ENCODE data around the gene NCL.
"Not testable (repeated sequence)": the region's sequence is repeated elsewhere in the genome, so short reads cannot be mapped to it uniquely, and the experiment has no call there.

The NCL gene

GRCh38 chr2:231430437-231430836, 33.8 kb downstream of the NCL start:
- DNase-seq = not testable (repeated sequence)

- DNase-seq = no peak
These were observed 34.4 kb downstream of the NCL start for GRCh38 chr2:231429901-231430300.

DNA sequence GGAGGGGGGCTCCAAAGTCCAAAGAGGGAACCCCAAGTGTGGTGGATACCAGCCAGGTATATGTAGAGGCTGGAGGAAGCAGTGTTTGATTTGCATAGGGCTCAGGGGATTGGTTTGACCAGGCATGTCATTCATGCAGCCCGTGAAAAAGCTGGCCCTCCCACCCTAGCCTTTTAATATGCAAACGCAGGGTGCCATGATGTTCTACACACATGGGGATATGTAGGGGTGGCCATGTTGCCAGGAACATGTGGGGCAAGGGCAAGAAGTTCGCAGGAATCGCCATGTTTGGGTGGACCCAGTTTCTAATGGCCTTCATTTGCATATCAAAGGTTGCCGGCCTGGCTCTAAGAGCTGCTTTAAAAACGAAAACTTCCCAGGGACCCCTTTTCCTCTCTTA, 35.1 kb downstream of the NCL start:
- no peak for DNase-seq

- DNase-seq = no peak
These were observed 37.2 kb downstream of the NCL start for GRCh38 chr2:231427116-231427515.

DNA sequence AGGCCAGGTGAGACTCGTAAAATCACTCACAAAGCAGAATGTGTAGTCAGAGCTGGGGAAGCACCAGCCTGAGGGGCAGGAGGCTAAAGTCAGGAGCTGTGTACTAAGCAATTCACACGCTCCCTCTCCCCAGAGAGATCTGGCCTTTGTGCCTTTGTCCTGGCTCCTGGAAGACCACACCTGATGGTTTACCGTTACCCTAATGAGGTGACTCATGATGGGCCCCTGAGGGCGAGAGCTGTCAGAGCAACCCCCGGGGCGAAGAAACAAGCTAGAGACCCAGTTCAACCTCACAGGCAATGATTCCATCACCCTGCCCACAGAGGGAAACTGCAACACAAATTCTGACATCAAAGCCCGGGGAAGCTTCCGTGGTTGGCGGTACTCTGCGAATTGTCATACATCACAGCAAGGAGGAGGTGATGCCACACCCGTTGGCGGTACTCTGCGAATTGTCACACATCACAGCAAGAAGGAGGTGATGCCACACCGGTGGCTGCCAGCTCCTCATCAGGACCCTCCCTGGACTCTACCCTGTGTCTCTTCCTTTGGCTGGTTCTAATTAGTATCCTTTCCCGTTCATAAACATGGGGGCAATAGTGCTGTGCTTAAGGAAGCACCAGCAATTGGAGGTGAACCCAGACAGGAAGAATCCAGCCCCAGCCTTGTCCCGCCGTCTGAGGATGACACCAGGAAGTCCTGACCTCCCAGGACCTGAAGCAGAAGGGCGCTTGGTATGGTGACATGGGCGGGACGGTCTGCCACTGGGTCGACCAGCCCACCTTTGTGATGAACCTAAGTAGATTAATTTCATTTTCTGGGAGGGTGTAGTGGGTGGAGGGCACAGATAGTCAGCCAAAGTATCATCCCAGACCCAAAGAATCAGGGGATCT, 38.2 kb downstream of the NCL start:
- no peak for DNase-seq

DNA sequence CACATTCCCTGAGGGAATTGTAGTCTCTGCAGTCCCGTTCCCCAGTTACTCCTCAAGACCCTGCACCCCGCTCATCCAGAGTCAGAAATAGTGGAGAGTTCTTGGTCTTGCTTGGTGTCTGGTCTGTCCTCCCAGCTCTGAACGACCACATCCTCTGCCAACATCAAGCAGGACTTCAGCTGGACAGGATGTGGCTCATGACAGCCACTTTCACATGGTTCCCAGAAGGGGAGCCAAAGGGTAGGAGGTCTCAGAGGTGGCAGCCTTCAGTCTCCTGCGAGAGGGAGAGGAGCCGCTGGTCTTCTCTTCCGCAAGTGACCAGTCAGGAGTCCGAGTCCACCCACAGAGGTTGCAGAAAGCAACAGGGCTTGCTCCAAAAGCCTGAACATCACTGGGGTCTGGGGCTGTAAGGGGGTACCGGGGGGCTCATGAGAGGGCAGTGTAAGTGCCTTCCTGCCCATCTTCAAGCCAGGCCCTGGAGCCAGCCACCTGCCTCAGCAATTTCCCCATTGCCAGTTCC, 38.9 kb downstream of the NCL start:
- DNase-seq = no peak

DNA sequence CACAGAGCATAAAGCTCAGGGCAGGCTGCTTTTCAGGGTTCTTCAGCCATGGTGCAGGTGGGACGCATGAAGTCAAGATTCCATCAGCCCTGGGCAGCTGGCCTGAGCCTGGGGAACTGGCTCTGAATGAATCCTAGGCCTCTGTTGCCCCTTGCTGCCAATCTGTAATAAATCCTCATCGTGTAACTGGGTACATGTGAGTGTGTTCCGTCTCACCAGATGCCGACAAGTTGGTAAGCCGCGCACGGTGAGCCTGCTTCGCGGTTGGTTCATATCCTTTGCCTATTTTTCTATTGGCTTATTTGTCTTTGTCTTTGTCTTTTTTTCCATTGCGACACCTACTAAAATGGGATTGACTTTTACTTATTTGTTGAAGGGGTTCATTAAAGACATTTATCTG, 41.1 kb downstream of the NCL start:
- DNase-seq = no peak

GRCh38 chr2:231422056-231422455, 42.2 kb downstream of the NCL start:
- no peak for DNase-seq

DNA sequence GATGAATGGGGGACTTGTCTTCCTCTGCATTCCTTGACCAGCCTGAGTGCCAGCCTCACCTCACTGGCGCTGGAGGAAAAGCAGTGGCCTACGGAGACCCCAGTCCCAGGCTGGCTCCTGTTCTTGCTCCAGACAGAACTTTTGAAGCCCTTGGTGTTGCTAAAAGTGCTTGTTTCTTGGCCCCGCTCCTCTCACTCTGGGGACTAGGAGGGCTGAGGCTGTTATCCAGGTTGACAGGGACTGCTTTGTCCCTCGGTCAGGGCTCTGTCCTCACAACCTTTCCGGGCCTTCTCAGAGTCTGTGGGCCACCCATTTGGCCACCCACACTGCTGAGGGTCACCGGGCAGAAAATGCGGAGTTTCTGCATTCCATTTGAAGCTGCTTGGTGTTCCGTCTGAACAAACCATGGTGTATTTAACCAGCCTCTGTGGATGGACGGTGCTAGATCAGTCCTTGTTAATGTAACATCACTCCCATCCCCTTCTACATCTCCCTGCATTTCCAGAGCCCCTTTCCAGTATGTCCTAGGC, 43.2 kb downstream of the NCL start:
- DNase-seq = no peak

- DNase-seq = no peak
These were observed 45.3 kb downstream of the NCL start for GRCh38 chr2:231418820-231419640.

DNA sequence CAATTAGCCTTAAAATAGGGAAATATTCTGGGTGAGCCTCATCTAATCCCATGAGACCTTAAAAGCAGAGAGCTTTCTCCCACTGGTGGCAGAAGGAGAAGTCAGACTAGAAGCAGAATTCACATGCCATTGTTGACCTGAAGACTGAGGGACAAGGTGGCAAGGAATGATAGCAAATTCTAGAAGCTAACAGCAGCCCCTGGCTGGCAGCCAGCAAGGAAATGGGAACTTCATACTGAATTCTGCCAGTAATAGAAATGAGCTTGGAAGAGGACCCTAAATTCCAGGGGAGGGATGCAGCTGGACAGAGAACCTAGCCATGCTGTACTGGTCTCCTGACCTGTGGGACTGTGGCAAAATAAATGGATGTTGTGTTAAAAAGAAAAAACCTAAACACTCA, 49.3 kb downstream of the NCL start:
- DNase-seq = no peak

DNA sequence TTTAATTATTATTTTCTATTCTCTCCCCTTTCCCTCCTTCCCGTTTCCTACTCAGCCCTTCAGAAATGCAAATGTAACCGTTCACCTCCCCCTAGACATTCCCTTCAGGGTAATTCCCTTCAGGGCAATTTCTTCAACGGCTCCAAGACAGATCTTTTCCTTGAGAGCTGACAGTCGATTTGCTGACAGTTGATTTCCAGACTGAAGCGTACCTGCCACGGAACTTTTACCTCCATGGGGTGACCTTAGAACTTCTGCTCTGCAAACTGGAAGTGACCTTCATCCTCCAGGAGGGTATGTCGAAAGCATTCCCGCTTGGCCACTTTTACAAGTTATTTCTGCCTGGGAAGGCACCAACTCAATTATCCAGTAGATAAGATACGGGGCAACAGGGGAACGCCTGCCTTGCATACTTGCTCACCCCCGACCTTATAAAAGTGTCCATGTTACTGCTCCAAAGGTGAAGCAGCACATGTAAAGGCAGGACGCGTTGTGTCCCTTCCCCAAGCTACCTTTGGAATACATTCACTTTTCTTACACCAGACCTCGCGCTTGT, 50.3 kb downstream of the NCL start:
- no peak for DNase-seq

DNA sequence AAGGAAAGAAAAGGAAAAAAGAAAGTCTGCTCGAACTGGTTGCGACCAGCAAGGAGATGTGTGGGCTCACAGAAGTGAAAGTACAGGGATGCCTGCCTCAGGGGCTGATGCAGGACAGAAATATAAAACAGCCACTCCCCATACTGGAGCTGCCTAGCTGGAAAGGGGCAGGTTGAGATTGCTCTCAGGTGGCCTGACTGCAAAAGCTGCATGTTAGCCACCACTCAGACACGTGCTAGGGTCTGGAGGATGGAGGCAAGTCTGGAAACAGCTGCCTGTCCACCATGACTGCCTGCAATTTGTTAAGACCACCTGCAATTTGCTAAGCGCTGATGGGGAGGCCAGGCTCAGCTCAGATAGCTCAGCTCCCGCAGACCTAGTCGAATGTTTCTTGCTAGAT, 50.8 kb downstream of the NCL start:
- no peak for DNase-seq

DNA sequence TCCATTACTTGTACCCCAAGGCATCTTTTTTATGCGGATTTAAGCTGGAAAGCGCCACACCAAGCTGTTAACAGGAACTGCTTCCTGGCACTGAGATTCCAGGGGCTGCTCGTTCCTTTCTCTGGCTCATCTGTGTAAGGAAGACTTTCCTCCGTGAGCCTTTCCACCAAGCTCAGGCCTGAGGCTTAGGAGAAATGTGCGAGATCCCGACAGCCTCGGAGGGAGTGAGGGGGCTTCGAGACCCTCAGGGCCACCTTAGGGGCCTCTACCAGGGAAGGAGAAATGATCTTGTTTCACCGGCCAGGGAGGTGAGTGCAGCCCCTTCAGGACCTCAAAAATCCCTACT, 51.7 kb downstream of the NCL start:
- no peak for DNase-seq

GRCh38 chr2:231411831-231412617, 52.3 kb downstream of the NCL start:
- DNase-seq = peak in 12 of 14 donors; percentile 35 to 84 (median 68)

- no peak for DNase-seq
These were observed 53.0 kb downstream of the NCL start for GRCh38 chr2:231411237-231411636.

GRCh38 chr2:231410293-231411004, 53.8 kb downstream of the NCL start:
- no peak for DNase-seq

- DNase-seq = no peak
These were observed 54.5 kb downstream of the NCL start for GRCh38 chr2:231409776-231410175.

GRCh38 chr2:231408304-231408703, 56.0 kb downstream of the NCL start:
- DNase-seq = not testable (repeated sequence)

- DNase-seq = not testable (repeated sequence)
These were observed 56.6 kb downstream of the NCL start for GRCh38 chr2:231407686-231408085.

DNA sequence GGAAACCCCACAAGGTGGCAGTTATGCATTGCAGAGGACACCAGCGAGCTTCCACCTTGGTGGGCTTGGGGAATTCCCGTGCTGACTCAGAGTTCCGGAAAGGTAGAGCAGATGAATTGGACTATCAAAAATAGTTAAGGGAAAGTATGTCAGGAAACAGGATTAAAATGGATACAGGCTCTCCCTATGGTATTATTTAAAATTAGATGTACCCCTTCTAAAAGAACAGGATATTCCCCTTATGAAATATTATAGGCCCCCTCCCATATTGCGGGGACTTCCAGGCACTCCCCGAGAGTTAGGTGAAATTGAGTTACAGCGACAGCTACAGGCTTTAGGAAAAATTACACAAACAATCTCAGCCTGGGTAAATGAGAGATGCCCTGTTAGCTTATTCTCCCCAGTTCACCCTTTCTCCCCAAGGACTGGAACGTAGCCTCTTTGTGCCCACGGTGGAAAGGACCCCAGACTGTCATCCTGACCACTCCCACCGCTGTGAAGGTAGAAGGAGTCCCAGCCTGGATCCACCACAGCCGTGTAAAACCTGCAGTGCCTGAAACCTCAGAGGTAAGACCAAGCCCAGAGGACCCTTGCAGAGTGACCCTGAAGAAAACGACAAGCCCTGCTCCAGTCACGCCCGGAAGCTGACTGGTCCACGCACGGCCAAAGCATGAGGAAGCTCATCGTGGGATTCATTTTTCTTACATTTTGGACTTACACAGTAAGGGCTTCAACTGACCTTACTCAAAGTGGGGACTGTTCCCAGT, 58.5 kb downstream of the NCL start:
- peak in 1 of 14 donors; percentile 18 for DNase-seq

Measured in C1 segment of cervical spinal cord (tissue), 14 donors.